ENCODE results near the gene HDDC2. TPM values are rescaled to one million over a fixed set of nuclear protein-coding genes. Genes with fewer than 3 reads are reported as not detected.
A peak's percentile ranks its signal among the peaks of the same experiment; 100 is the strongest.

Gene HDDC2
- total RNA-seq, 2 experiments from 2014 or later = 75.1 to 119 TPM

- Histone ChIP-seq H3K4me2 (ENCODE audit: low read length) (no peak overlapping the region), H4K20me1 (ENCODE audit: insufficient read depth, low read length) (no peaks in the 10 kb centered on the region), H3K4me3 (ENCODE audit: low read depth, low read length, poor library complexity, severe bottlenecking) (no peak overlapping the region), H3K9me2 (ENCODE audit: insufficient read depth, low read length) (no peaks in the 10 kb centered on the region; the same call in 1 of the 2 replicates), H3K79me2 (ENCODE audit: insufficient read depth, low read depth, low read length) (peaks cover 12% of the 10 kb centered on the region; the same call in 1 of the 2 replicates), H3K27ac (ENCODE audit: low read depth, low read length, poor library complexity, severe bottlenecking) (no peak overlapping the region), H3K4me1 (ENCODE audit: insufficient read depth, low read length, poor library complexity, severe bottlenecking) (peaks cover 22% of the 10 kb centered on the region), H3K9me3 (ENCODE audit: low read length) (no peaks in the 10 kb centered on the region), H3K36me3 (ENCODE audit: insufficient read depth, low read length) (peaks cover 4% of the 10 kb centered on the region), H2AFZ (ENCODE audit: low read length) (no peak overlapping the region)
- no peak for DNase-seq (ENCODE audit: low spot score)
- intact Hi-C loops (cut with micrococcal nuclease; ENCODE audit: unreplicated experiment) = loop anchor here (10.0 kb wide), 1 partner anchor 1040 kb away; the partner anchor contains the start of gene CENPW
- no peak for TF ChIP-seq EZH2phosphoT487 (IDR thresholded peaks at IDR 0.05; ENCODE audit: borderline replicate concordance, low read depth, low read length)
- TF ChIP-seq, protein P1, sequence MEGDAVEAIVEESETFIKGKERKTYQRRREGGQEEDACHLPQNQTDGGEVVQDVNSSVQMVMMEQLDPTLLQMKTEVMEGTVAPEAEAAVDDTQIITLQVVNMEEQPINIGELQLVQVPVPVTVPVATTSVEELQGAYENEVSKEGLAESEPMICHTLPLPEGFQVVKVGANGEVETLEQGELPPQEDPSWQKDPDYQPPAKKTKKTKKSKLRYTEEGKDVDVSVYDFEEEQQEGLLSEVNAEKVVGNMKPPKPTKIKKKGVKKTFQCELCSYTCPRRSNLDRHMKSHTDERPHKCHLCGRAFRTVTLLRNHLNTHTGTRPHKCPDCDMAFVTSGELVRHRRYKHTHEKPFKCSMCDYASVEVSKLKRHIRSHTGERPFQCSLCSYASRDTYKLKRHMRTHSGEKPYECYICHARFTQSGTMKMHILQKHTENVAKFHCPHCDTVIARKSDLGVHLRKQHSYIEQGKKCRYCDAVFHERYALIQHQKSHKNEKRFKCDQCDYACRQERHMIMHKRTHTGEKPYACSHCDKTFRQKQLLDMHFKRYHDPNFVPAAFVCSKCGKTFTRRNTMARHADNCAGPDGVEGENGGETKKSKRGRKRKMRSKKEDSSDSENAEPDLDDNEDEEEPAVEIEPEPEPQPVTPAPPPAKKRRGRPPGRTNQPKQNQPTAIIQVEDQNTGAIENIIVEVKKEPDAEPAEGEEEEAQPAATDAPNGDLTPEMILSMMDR (conservative IDR thresholded peaks at IDR 0.05; ENCODE audit: low read length) = no peak
- ChIA-PET POLR2A (interaction anchor here (1.0 kb wide), 1 partner anchor 42 kb away, joined by 3 read pairs; no protein-coding TSS in a partner anchor), CTCF (ENCODE audit: unreplicated experiment) (no interaction called here)
- no TSS peak for BruUV-seq (replicated peaks)
Measured at GRCh38 chr6:125304970-125305660, 3.3 kb upstream of the HDDC2 start.

DNA sequence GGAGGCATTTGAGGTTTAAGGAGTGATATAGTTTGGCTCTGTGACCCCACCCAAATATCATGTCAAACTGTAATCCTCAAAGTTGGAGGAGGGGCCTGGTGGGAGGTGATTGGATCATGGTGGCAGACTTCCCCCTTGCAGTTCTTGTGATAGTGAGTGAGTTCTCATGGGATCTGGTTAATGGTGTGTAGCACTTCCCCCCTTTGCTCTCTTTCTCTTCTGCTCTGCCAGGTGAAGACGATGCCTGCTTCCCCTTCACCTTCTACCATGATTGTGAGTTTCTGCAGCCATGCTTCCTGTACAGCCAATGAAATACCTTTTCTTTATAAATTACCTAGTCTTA, 1.7 kb upstream of the HDDC2 start:
- BruUV-seq (replicated peaks) = no TSS peak
- no peak overlapping the region for H3K4me3 ChIP-seq (ENCODE audit: low read depth, low read length, poor library complexity, severe bottlenecking)
- no peaks in the 10 kb centered on the region for H3K9me3 ChIP-seq (ENCODE audit: low read length)
- CTCF ChIA-PET (ENCODE audit: unreplicated experiment) = no interaction called here
- peaks cover 29% of the 10 kb centered on the region for H3K4me1 ChIP-seq (ENCODE audit: insufficient read depth, low read length, poor library complexity, severe bottlenecking)
- peak; percentile 23 for DNase-seq (ENCODE audit: low spot score)
- no peak overlapping the region for H3K4me2 ChIP-seq (ENCODE audit: low read length)
- no peak overlapping the region; the same call in 1 of the 2 replicates for H2AFZ ChIP-seq (ENCODE audit: low read length)
- TF ChIP-seq, protein P1 (conservative IDR thresholded peaks at IDR 0.05; ENCODE audit: low read length) = no peak
- TF ChIP-seq EZH2phosphoT487 (IDR thresholded peaks at IDR 0.05; ENCODE audit: borderline replicate concordance, low read depth, low read length) = no peak
- H4K20me1 ChIP-seq (ENCODE audit: insufficient read depth, low read length) = no peaks in the 10 kb centered on the region
- H3K79me2 ChIP-seq (ENCODE audit: insufficient read depth, low read depth, low read length) = peaks cover 22% of the 10 kb centered on the region
- intact Hi-C loops (cut with micrococcal nuclease; ENCODE audit: unreplicated experiment) = loop anchor here (10.0 kb wide), 1 partner anchor 1041 kb away; the partner anchor contains the start of gene CENPW
- no peaks in the 10 kb centered on the region; the same call in 1 of the 2 replicates for H3K9me2 ChIP-seq (ENCODE audit: insufficient read depth, low read length)
- H3K36me3 ChIP-seq (ENCODE audit: insufficient read depth, low read length) = peaks cover 20% of the 10 kb centered on the region
- H3K27ac ChIP-seq (ENCODE audit: low read depth, low read length, poor library complexity, severe bottlenecking) = no peak overlapping the region
- POLR2A ChIA-PET = no interaction called here
